H9 (cell line): ENCODE results near the gene NUFIP2. TPM values are rescaled to one million over a fixed set of nuclear protein-coding genes. Genes with fewer than 3 reads are reported as not detected.

ENCODE experiments used
- DNase-seq: peaks from one replicate; pipeline ENCODE4 v3.0.0-alpha.2; 2017
- H2AFZ ChIP-seq: one replicate; pipeline ENCODE4 v1.6.1; 2013; ENCODE audit warnings: mild to moderate bottlenecking, low read length, control low read depth, moderate library complexity
- H2AK5ac ChIP-seq: 2 replicates; pipeline ENCODE4 v1.6.1; 2013; ENCODE audit warnings: low read length, control low read depth, mixed read lengths; ENCODE audit not compliant: insufficient read length
- H2BK120ac ChIP-seq: one replicate; pipeline ENCODE4 v1.6.1; 2013; ENCODE audit warnings: low read depth, mild to moderate bottlenecking, low read length, control low read depth, inconsistent platforms; ENCODE audit not compliant: poor library complexity, severe bottlenecking
- H2BK12ac ChIP-seq: 2 replicates; pipeline ENCODE4 v1.6.1; 2013; ENCODE audit warnings: low read length, control low read depth, mixed read lengths, low read depth; ENCODE audit not compliant: insufficient read length
- H2BK15ac ChIP-seq: 2 replicates; pipeline ENCODE4 v1.6.1; 2013; ENCODE audit warnings: low read depth, low read length, control low read depth
- H2BK20ac ChIP-seq: one replicate; pipeline ENCODE4 v1.6.1; 2013; ENCODE audit warnings: low read depth, mild to moderate bottlenecking, low read length, control low read depth, inconsistent platforms; ENCODE audit not compliant: poor library complexity, severe bottlenecking
- H2BK5ac ChIP-seq: 2 replicates; pipeline ENCODE4 v1.6.1; 2013; ENCODE audit warnings: low read length, control low read depth, mixed read lengths; ENCODE audit not compliant: insufficient read length
- H3K14ac ChIP-seq: 2 replicates; pipeline ENCODE4 v1.6.1; 2013; ENCODE audit warnings: low read length, control low read depth; ENCODE audit not compliant: insufficient read depth
- H3K18ac ChIP-seq: 2 replicates; pipeline ENCODE4 v1.6.1; 2013; ENCODE audit warnings: low read depth, mild to moderate bottlenecking, mixed read lengths, low read length, control low read depth; ENCODE audit not compliant: insufficient read length
- H3K23ac ChIP-seq: 2 replicates; pipeline ENCODE4 v1.6.1; 2013; ENCODE audit warnings: low read length, control low read depth, mixed read lengths, low read depth; ENCODE audit not compliant: insufficient read length
- H3K23me2 ChIP-seq: 2 replicates; pipeline ENCODE4 v1.6.1; 2013; ENCODE audit warnings: low read depth, mild to moderate bottlenecking, mixed read lengths, low read length, control low read depth; ENCODE audit not compliant: insufficient read length, poor library complexity, severe bottlenecking
- H3K27ac ChIP-seq: 2 replicates; pipeline ENCODE4 v1.5.1; 2013; ENCODE audit warnings: low read length, control low read depth, mixed read lengths, low read depth; ENCODE audit not compliant: insufficient read length
- H3K27me3 ChIP-seq: 2 replicates; pipeline ENCODE4 v1.6.1; 2013; ENCODE audit warnings: low read length, control low read depth, inconsistent platforms; ENCODE audit not compliant: insufficient read depth
- H3K4ac ChIP-seq: 2 replicates; pipeline ENCODE4 v1.6.1; 2013; ENCODE audit warnings: low read depth, mild to moderate bottlenecking, control low read depth, inconsistent platforms, low read length, moderate library complexity
- H3K4me1 ChIP-seq: 2 replicates; pipeline ENCODE4 v1.6.1; 2013; ENCODE audit warnings: low read length, control low read depth, inconsistent platforms; ENCODE audit not compliant: insufficient read depth
- H3K4me2 ChIP-seq: 2 replicates; pipeline ENCODE4 v1.6.1; 2013; ENCODE audit warnings: low read length, control low read depth, mixed read lengths; ENCODE audit not compliant: insufficient read length, insufficient read depth
- H3K56ac ChIP-seq: 2 replicates; pipeline ENCODE4 v1.6.1; 2013; ENCODE audit warnings: low read depth, mild to moderate bottlenecking, mixed read lengths, low read length, control low read depth; ENCODE audit not compliant: insufficient read length
- H3K79me1 ChIP-seq: 2 replicates; pipeline ENCODE4 v1.6.1; 2013; ENCODE audit warnings: low read depth, mild to moderate bottlenecking, moderate library complexity, low read length, control low read depth, inconsistent platforms; ENCODE audit not compliant: insufficient read depth, poor library complexity, severe bottlenecking
- H3K79me2 ChIP-seq: 2 replicates; pipeline ENCODE4 v1.6.1; 2013; ENCODE audit warnings: low read length, control low read depth, inconsistent platforms; ENCODE audit not compliant: insufficient read depth
- H3K9ac ChIP-seq: 2 replicates; pipeline ENCODE4 v1.6.1; 2013; ENCODE audit warnings: low read length, control low read depth, mixed read lengths; ENCODE audit not compliant: insufficient read length; ENCODE audit errors: extremely low read depth
- H3K9me3 ChIP-seq: one replicate; pipeline ENCODE4 v1.6.1; 2013; ENCODE audit warnings: low read depth, low read length, inconsistent platforms; ENCODE audit not compliant: control insufficient read depth
- H3T11ph ChIP-seq: one replicate; pipeline ENCODE4 v1.6.1; 2013; ENCODE audit warnings: mild to moderate bottlenecking, low read length, control low read depth, inconsistent platforms
- H4K20me1 ChIP-seq: one replicate; pipeline ENCODE4 v1.6.1; 2013; ENCODE audit not compliant: control insufficient read depth, insufficient read length, insufficient read depth
- H4K5ac ChIP-seq: 2 replicates; pipeline ENCODE4 v1.6.1; 2013; ENCODE audit warnings: low read depth, mild to moderate bottlenecking, mixed read lengths, low read length, control low read depth; ENCODE audit not compliant: insufficient read length
- H4K8ac ChIP-seq: replicated peaks from 2 replicates; pipeline ENCODE4 v1.6.1; 2013; ENCODE audit warnings: low read length, control low read depth, mixed read lengths, low read depth; ENCODE audit not compliant: insufficient read length
- H4K91ac ChIP-seq: 2 replicates; pipeline ENCODE4 v1.6.1; 2013; ENCODE audit warnings: low read depth, mild to moderate bottlenecking, moderate library complexity, mixed read lengths, low read length, control low read depth; ENCODE audit not compliant: insufficient read length
- H3K27ac Mint-ChIP-seq, 3 experiments: 2 replicates in 2 of 3; 3 replicates in 1 of 3; pipeline ENCODE4 v1.8.0; 2020 to 2021; ENCODE audit warnings: mixed read lengths in 3 of 3, mild to moderate bottlenecking in 1 of 3, moderate library complexity in 1 of 3
- H3K27me3 Mint-ChIP-seq: 2 replicates; pipeline ENCODE4 v1.8.0; 2021; ENCODE audit warnings: low read depth, mild to moderate bottlenecking, moderate library complexity, mixed read lengths
- H3K36me3 Mint-ChIP-seq, 3 experiments: 2 replicates in 2 of 3; 3 replicates in 1 of 3; pipeline ENCODE4 v1.8.0; 2020 to 2021; ENCODE audit warnings: low read depth in 3 of 3, mixed read lengths in 3 of 3; ENCODE audit not compliant: insufficient read depth in 1 of 3
- H3K4me1 Mint-ChIP-seq, 2 experiments: 2 replicates each; pipeline ENCODE4 v1.8.0; 2020; ENCODE audit warnings: mixed read lengths in 2 of 2
- H3K4me3 Mint-ChIP-seq, 2 experiments: 2 replicates in 1 of 2; 3 replicates in 1 of 2; pipeline ENCODE4 v1.8.0; 2020 to 2021; ENCODE audit warnings: mild to moderate bottlenecking in 2 of 2, mixed read lengths in 2 of 2, moderate library complexity in 1 of 2
- H3K9me3 Mint-ChIP-seq, 2 experiments: 2 replicates in 1 of 2; 3 replicates in 1 of 2; pipeline ENCODE4 v1.8.0; 2020; ENCODE audit warnings: mild to moderate bottlenecking in 2 of 2, mixed read lengths in 2 of 2, moderate library complexity in 1 of 2
- WGBS: extraction: QIAGEN DNeasy Blood & Tissue Kit; methylation state at CpG from one replicate; pipeline ENCODE4 v1.1.7; 2013; ENCODE audit warnings: missing lambda C conversion rate, low lambda C conversion rate, mixed read lengths; ENCODE audit not compliant: insufficient read length; ENCODE audit errors: extremely low coverage; 5-methylcytosine and 5-hydroxymethylcytosine counted together
- total RNA-seq: library from RNA; stranded (reverse); gene quantifications from 2 replicates; pipeline ENCODE4 v1.2.1, GENCODE V29; 2021
- TF ChIP-seq, protein P1 (sequence below): fragments of 200-600 bp; sonication (generic); conservative IDR thresholded peaks from 3 replicates; pipeline ENCODE4 v1.8.0; 2021; ENCODE audit warnings: antibody characterized with exemption, mild to moderate bottlenecking

The NUFIP2 gene
- total RNA-seq, 1 experiment from 2014 or later: 97.9 TPM

DNA sequence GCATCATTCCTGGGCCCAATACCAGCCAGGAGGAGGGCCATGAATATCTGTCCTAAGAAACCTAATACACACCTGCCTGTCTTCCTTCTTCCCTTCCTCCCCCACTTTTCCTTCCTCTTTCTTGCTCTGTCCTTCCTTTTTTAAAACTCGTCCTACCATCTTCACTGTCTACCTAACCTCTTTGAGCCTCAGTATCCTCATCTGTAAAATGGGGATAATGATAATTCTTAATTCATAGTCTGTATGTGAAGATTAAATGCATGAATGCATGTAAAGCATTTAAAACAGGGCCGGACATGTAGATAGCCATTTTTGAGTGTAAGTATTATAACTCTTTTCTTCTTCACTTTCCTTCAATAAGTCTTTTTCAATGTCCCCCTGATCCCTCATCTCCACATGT lies 46.7 kb downstream of the NUFIP2 start:
- Histone ChIP-seq H3K79me2 (no peaks in the 10 kb centered on the region), H2BK15ac (no peak overlapping the region), H3K9ac (no peak overlapping the region), H3K27me3 (no peaks in the 10 kb centered on the region), H2BK5ac (no peak overlapping the region), H2BK12ac (no peak overlapping the region), H2BK120ac (no peak overlapping the region), H4K5ac (no peak overlapping the region), H3K9me3 (no peaks in the 10 kb centered on the region), H3K23me2 (no peaks in the 10 kb centered on the region), H3K4me2 (no peak overlapping the region), H3K23ac (no peak overlapping the region), H2AFZ (no peak overlapping the region), H3K56ac (no peak overlapping the region), H3K14ac (no peak overlapping the region), H3K79me1 (no peaks in the 10 kb centered on the region), H3K27ac (no peak overlapping the region), H2BK20ac (no peak overlapping the region), H4K20me1 (no peaks in the 10 kb centered on the region), H4K91ac (no peak overlapping the region), H3K4ac (no peak overlapping the region), H3K4me1 (no peaks in the 10 kb centered on the region), H3T11ph (no peak overlapping the region), H4K8ac (no peak overlapping the region), H3K18ac (no peak overlapping the region), H2AK5ac (no peak overlapping the region)
- peaks cover 10 to 16% of the 10 kb centered on the region in 2 experiments for H3K4me1 Mint-ChIP-seq
- TF ChIP-seq, protein P1, sequence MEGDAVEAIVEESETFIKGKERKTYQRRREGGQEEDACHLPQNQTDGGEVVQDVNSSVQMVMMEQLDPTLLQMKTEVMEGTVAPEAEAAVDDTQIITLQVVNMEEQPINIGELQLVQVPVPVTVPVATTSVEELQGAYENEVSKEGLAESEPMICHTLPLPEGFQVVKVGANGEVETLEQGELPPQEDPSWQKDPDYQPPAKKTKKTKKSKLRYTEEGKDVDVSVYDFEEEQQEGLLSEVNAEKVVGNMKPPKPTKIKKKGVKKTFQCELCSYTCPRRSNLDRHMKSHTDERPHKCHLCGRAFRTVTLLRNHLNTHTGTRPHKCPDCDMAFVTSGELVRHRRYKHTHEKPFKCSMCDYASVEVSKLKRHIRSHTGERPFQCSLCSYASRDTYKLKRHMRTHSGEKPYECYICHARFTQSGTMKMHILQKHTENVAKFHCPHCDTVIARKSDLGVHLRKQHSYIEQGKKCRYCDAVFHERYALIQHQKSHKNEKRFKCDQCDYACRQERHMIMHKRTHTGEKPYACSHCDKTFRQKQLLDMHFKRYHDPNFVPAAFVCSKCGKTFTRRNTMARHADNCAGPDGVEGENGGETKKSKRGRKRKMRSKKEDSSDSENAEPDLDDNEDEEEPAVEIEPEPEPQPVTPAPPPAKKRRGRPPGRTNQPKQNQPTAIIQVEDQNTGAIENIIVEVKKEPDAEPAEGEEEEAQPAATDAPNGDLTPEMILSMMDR: no peak
- H3K27me3 Mint-ChIP-seq: no peaks in the 10 kb centered on the region
- WGBS: no CpG with 5 or more reads among the region's 2 CpGs
- H3K36me3 Mint-ChIP-seq: no peaks in the 10 kb centered on the region
- peak overlapping the region in 1 of 3 experiments; percentile 34; a peak in 1 of 7 replicates for H3K27ac Mint-ChIP-seq
- no peaks in the 10 kb centered on the region for H3K9me3 Mint-ChIP-seq
- no peak overlapping the region for H3K4me3 Mint-ChIP-seq
- no peak for DNase-seq
